ENCODE results near the gene PCNA. TPM values are rescaled to one million over a fixed set of nuclear protein-coding genes. Genes with fewer than 3 reads are reported as not detected.

The PCNA gene
- total and polyA plus RNA-seq, 9 of the 15 experiments (the other 6 are each of a cell fraction or from before 2014, with no cell fraction given) = 213 to 390 (median 291) TPM

GRCh38 chr20:5126512-5127203, 6.9 kb upstream of the PCNA start, which contains the start of gene CDS2 (continued):
- no peak for TF ChIP-seq ZNF280A (IDR thresholded peaks at IDR 0.05; ENCODE audit: low read depth, partially characterized antibody)
- TF ChIP-seq MTF1 (CRISPR knock-in tag; IDR thresholded peaks at IDR 0.05; ENCODE audit: borderline replicate concordance) = no peak
- TF ChIP-seq MITF (IDR thresholded peaks at IDR 0.05) = no peak
- 0 out of 4 replicates have a peak, but pooled peaks of 1 of the 2 experiments have one; percentile 33 for TF ChIP-seq RCOR1 (IDR thresholded peaks at IDR 0.05; ENCODE audit: borderline replicate concordance in 1 of 2, low read depth in 2 of 2, low read length in 2 of 2)
- TF ChIP-seq TSC22D4 (tag; IDR thresholded peaks at IDR 0.05) = no peak
- no peak for TF ChIP-seq ID3 (CRISPR knock-in tag; IDR thresholded peaks at IDR 0.05)
- TF ChIP-seq ID3 (tag; IDR thresholded peaks at IDR 0.05) = 0 out of 2 replicates have a peak, but pooled peaks have one; percentile 27
- peak; percentile 80 for TF ChIP-seq POLR2G (IDR thresholded peaks at IDR 0.05; ENCODE audit: low read depth, low read length)
- TF ChIP-seq ZNF318 (IDR thresholded peaks at IDR 0.05; ENCODE audit: borderline replicate concordance in 1 of 2, low read depth in 1 of 2) = no peak
- no peak for TF ChIP-seq ZNF431 (CRISPR knock-in tag; IDR thresholded peaks at IDR 0.05)
- no peak for TF ChIP-seq MBD1 (CRISPR knock-in tag; IDR thresholded peaks at IDR 0.05)
- no peak for TF ChIP-seq ZNF217 (CRISPR knock-in tag; IDR thresholded peaks at IDR 0.05)

All from K562 (cell line).